GM12864 (cell line): Measurements from ENCODE around the gene MAP4K1.

Experiments
- DNase-seq: peaks from one replicate; pipeline ENCODE4 v3.0.0-alpha.2; 2011; ENCODE audit warnings: low read depth
- H3K4me3 ChIP-seq: 2 replicates; pipeline ENCODE4 v1.5.1; 2011; ENCODE audit warnings: mild to moderate bottlenecking, low read depth, low read length, control low read depth
- TF ChIP-seq, protein P1 (sequence below): IDR thresholded peaks from 2 replicates; pipeline ENCODE4 v1.5.1; 2011; ENCODE audit warnings: low read depth, mild to moderate bottlenecking, moderate library complexity, low read length, control low read depth, inconsistent platforms; ENCODE audit errors: missing control alignments

Gene MAP4K1

GRCh38 chr19:38549942-38550341, 67.8 kb downstream of the MAP4K1 start:
- no peak for DNase-seq
- TF ChIP-seq, protein P1, sequence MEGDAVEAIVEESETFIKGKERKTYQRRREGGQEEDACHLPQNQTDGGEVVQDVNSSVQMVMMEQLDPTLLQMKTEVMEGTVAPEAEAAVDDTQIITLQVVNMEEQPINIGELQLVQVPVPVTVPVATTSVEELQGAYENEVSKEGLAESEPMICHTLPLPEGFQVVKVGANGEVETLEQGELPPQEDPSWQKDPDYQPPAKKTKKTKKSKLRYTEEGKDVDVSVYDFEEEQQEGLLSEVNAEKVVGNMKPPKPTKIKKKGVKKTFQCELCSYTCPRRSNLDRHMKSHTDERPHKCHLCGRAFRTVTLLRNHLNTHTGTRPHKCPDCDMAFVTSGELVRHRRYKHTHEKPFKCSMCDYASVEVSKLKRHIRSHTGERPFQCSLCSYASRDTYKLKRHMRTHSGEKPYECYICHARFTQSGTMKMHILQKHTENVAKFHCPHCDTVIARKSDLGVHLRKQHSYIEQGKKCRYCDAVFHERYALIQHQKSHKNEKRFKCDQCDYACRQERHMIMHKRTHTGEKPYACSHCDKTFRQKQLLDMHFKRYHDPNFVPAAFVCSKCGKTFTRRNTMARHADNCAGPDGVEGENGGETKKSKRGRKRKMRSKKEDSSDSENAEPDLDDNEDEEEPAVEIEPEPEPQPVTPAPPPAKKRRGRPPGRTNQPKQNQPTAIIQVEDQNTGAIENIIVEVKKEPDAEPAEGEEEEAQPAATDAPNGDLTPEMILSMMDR, result no peak
- no peak overlapping the region for H3K4me3 ChIP-seq

GRCh38 chr19:38549061-38549460, 68.7 kb downstream of the MAP4K1 start:
- no peak overlapping the region for H3K4me3 ChIP-seq
- DNase-seq, result no peak

GRCh38 chr19:38547421-38547820, 70.3 kb downstream of the MAP4K1 start:
- DNase-seq, result no peak
- no peak overlapping the region for H3K4me3 ChIP-seq
- TF ChIP-seq, protein P1, result no peak

More at GRCh38 chr19:38549061-38549460, 68.7 kb downstream of the MAP4K1 start:
- TF ChIP-seq, protein P1, result no peak

DNA sequence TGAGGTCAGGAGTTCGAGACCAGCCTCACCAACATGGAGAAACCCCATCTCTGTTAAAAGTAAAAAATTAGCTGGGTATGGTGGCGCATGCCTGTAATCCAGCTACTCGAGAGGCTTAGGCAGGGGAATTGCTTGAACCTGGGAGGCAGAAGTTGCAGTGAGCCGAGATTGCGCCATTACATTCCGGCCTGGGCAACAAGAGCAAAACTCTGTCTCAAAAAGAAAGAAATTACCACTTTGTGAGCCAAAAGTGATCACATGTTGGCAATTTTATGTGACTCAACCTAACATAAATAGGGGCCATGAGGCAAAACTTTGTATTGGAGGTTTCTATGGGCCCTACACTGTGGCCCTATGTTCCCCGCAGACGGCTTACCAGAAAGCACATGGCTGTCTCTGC, 72.2 kb downstream of the MAP4K1 start:
- TF ChIP-seq, protein P1, result no peak
- H3K4me3 ChIP-seq, result no peak overlapping the region
- DNase-seq, result no peak

DNA sequence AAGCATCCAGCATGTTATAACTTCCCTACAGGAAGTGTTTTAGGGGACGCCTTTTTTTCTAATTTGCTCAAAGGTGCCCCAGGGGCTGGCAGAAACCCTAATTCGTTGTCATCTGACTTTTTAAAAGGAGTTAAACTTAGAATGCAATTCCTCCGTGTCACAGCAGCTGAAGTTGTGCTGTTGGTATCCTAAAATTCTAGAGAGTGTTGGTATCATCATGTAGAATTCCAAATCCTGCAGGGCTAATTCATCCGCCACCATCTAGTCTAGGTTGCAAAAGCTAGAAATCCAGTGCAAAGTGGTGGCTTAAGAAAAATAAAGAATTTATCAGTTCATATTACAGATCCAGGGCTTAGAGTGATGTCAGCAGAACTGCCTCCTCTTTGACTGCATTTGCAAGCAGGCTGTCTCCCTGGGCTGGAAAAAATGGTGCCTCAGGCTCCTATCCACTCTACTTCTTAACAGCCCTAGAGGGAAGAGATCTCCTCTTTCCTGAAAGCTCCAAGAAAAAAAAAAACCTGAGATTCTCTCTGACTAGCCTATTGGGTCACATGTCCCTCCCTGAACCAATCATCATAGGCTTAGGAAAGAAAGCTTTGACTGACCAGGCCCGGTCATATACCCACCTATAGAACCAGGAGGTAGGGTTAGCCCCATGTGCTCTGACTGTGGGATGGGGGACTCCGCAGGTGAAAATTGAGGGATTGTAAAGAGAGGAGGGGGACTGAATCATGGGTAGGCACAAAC, 73.0 kb downstream of the MAP4K1 start:
- H3K4me3 ChIP-seq, result no peak overlapping the region; the same call in 1 of the 2 replicates
- TF ChIP-seq, protein P1, result peak; percentile 63
- no peak for DNase-seq

DNA sequence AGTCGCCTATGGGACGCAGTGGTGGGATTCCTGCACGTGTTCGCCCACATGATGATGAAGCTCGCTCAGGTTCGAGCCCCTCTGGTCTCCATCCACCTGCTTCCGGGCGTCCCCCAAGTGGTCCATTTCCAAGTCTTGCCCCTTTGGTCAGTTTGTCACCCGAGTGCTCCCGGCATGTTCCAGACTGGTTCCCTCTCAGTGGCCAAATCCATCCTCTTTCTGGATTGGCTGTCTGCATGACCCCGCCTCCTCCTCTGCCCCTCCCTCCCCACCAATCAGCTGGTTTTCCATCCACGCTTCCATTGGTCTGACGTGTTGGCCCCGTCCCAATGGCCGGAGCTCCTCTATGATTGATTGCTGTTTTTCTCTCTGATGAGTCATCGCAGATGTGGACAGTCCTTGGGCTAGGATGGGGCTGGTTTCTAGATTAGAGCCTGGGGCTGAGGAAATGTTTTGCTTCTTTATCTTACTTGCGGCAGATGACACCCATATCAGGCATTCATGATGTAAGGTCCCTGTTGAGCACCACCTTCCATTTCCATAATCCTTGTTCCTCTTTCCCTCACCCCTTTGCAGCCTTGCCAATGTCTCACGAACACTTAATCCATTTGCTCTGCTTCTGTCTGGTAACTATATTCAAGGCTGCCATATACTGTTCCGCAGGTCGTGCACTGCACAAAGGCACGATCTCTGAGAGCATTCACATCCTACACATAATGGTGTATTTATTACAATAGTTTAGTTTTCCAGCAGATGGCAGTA, 73.8 kb downstream of the MAP4K1 start:
- peak overlapping the region; percentile 49 for H3K4me3 ChIP-seq
- DNase-seq, result peak; percentile 68
- TF ChIP-seq, protein P1, result no peak
